ENCODE data around the gene MANEA. TPM values are rescaled to one million over a fixed set of nuclear protein-coding genes. Genes with fewer than 3 reads are reported as not detected.

The MANEA gene
- total and polyA plus RNA-seq, 2 of the 8 experiments (the other 6 are each of a cell fraction or from before 2014, with no cell fraction given), result 2.8 to 10.4 TPM

GRCh38 chr6:95545686-95546085 is 31.6 kb upstream of the MANEA start:
- DNase-seq (ENCODE audit: low read depth in 1 of 2, low spot score in 2 of 2) (no peak), FAIRE-seq (no peak)
- Histone ChIP-seq H2BK15ac (ENCODE audit: low read length) (no peak overlapping the region), H3K9ac (replicated peaks in 1 of 4; ENCODE audit: extremely low read depth in 1 of 4, low read depth in 3 of 4, low read length in 3 of 4) (no peak overlapping the region), H3K27me3 (replicated peaks in 1 of 4; ENCODE audit: control insufficient read depth in 3 of 4, extremely low read depth in 1 of 4, insufficient read depth in 3 of 4, low read length in 3 of 4) (no peaks in the 10 kb centered on the region), H3K9me3 (ENCODE audit: insufficient read depth in 2 of 2, low read depth in 1 of 2, low read length in 1 of 2) (no peaks in the 10 kb centered on the region), H3K4me2 (ENCODE audit: insufficient read depth in 1 of 2, low read depth in 2 of 2, low read length in 2 of 2) (no peak overlapping the region), H2AFZ (ENCODE audit: low read length) (no peak overlapping the region), H3K18ac (ENCODE audit: extremely low read depth, low read length) (no peak overlapping the region), H4K8ac (ENCODE audit: extremely low read depth, insufficient read depth, low read length) (no peak overlapping the region), H4K20me1 (replicated peaks in 1 of 2; ENCODE audit: control insufficient read depth in 1 of 2, insufficient read depth in 2 of 2, low read length in 2 of 2) (no peaks in the 10 kb centered on the region), H2BK5ac (ENCODE audit: low read depth, low read length) (no peak overlapping the region), H3K4me1 (replicated peaks in 1 of 4; ENCODE audit: control insufficient read depth in 3 of 4, insufficient read depth in 4 of 4, low read length in 3 of 4) (peaks cover 0 to 2% (median 0%) of the 10 kb centered on the region in 4 experiments; a peak in 1 of 7 replicates), H2BK12ac (ENCODE audit: low read depth, low read length) (no peak overlapping the region), H3K23me2 (ENCODE audit: low read depth, low read length) (no peaks in the 10 kb centered on the region), H3K14ac (ENCODE audit: insufficient read length) (no peak overlapping the region), H4K5ac (ENCODE audit: insufficient read length, low read depth, low read length) (no peak overlapping the region), H3K4ac (replicated peaks; ENCODE audit: insufficient read length, low read depth, low read length) (no peak overlapping the region), H2AK5ac (ENCODE audit: low read depth, low read length) (no peak overlapping the region), H4K91ac (replicated peaks; ENCODE audit: insufficient read length, low read length) (no peak overlapping the region), H3K36me3 (ENCODE audit: control insufficient read depth in 2 of 4, insufficient read depth in 4 of 4, low read length in 3 of 4) (no peaks in the 10 kb centered on the region), H2BK20ac (ENCODE audit: low read length) (no peak overlapping the region), H3K79me2 (ENCODE audit: control insufficient read depth in 1 of 2, insufficient read depth in 2 of 2, low read length in 2 of 2) (no peaks in the 10 kb centered on the region), H3K79me1 (ENCODE audit: low read depth, low read length) (no peaks in the 10 kb centered on the region), H3K4me3 (ENCODE audit: extremely low read depth in 1 of 4, insufficient read depth in 2 of 4, low read depth in 3 of 4, low read length in 4 of 4) (no peak overlapping the region), H3K23ac (ENCODE audit: insufficient read length) (no peak overlapping the region), H3K27ac (ENCODE audit: low read depth, low read length) (no peak overlapping the region), H2BK120ac (replicated peaks; ENCODE audit: low read depth, low read length) (no peak overlapping the region), H3K56ac (replicated peaks; ENCODE audit: insufficient read length, low read depth, low read length) (no peak overlapping the region)
- ChIA-PET CTCF (ENCODE audit: partially characterized antibody) (interaction anchor here (1.7 kb wide), 1 partner anchor 15 kb away, joined by 4 read pairs; no protein-coding TSS in a partner anchor), POLR2A (ENCODE audit: partially characterized antibody) (no interaction called here)
- 76% methylated on average over 2 of the region's 2 CpGs; no CpG with 5 or more reads in 1 of the 2 experiments for WGBS, 2 experiments (ENCODE audit: extremely low coverage in 1 of 2, insufficient coverage in 1 of 2, insufficient read length in 1 of 2, insufficient replicate concordance in 2 of 2, low coverage in 1 of 2, low lambda C conversion rate in 2 of 2, missing lambda C conversion rate in 1 of 2)
- TF ChIP-seq PHF8 (conservative IDR thresholded peaks at IDR 0.05; ENCODE audit: low read depth, low read length) (no peak), GABPA (IDR thresholded peaks at IDR 0.05; ENCODE audit: borderline replicate concordance, insufficient read depth, low read length) (no peak), E2F6 (IDR thresholded peaks at IDR 0.05) (no peak), SIN3A (conservative IDR thresholded peaks at IDR 0.05 in 1 of 2, IDR thresholded peaks at IDR 0.05 in 1 of 2; ENCODE audit: low read depth in 1 of 2, low read length in 2 of 2) (no peak), HDAC6 (IDR thresholded peaks at IDR 0.05; ENCODE audit: low read depth, low read length) (no peak), SP1 (IDR thresholded peaks at IDR 0.05; ENCODE audit: low read depth, low read length) (no peak), SAP30 (IDR thresholded peaks at IDR 0.05; ENCODE audit: insufficient read depth, insufficient replicate concordance, low read length) (no peak), SP4 (IDR thresholded peaks at IDR 0.05; ENCODE audit: low read length) (no peak), YY1 (IDR thresholded peaks at IDR 0.05; ENCODE audit: low read depth, low read length) (no peak), BCL11A (IDR thresholded peaks at IDR 0.05; ENCODE audit: low read depth in 2 of 2, low read length in 2 of 2) (no peak), POU5F1 (IDR thresholded peaks at IDR 0.05; ENCODE audit: low read depth, low read length) (no peak), CEBPB (IDR thresholded peaks at IDR 0.05; ENCODE audit: low read depth, low read length) (no peak), TBP (IDR thresholded peaks at IDR 0.05; ENCODE audit: low read depth, low read length) (no peak), CBX8 (IDR thresholded peaks at IDR 0.05; ENCODE audit: borderline replicate concordance, low read depth, low read length) (no peak), TCF12 (IDR thresholded peaks at IDR 0.05; ENCODE audit: low read depth, low read length) (no peak)
